ENCODE data around the gene PTPRJ. TPM values are rescaled to one million over a fixed set of nuclear protein-coding genes. Genes with fewer than 3 reads are reported as not detected.

Gene PTPRJ
- total and polyA plus RNA-seq, 2 donors (not counting 3 experiments of a cell fraction or from before 2014, with no cell fraction given), result 3.1 to 7.7 TPM

- dilution Hi-C loops (cut with MboI; ENCODE audit: extremely low pct_ligation_motif_present, low sequenced_read_pairs), result no loop called here
- FAIRE-seq (no peak), DNase-seq (ENCODE audit: low read depth, low spot score) (peak; percentile 19)
- ChIA-PET CTCF (interaction anchor here (0.8 to 1.4 kb wide), 3 partner anchors 18 to 57 kb away, joined by 3 read pairs; no protein-coding TSS in a partner anchor), POLR2A (no interaction called here)
- H3K27me3 ChIP-seq (ENCODE audit: control insufficient read depth in 2 of 2, insufficient read depth in 2 of 2, low read length in 2 of 2), result no peaks in the 10 kb centered on the region
- no peak overlapping the region for H3K27ac ChIP-seq (ENCODE audit: insufficient read depth, low read depth, low read length)
- H2AFZ ChIP-seq (ENCODE audit: low read depth, low read length), result no peak overlapping the region
- H3K4me3 ChIP-seq (replicated peaks in 1 of 3; ENCODE audit: insufficient read depth in 1 of 3, low read depth in 1 of 3, low read length in 3 of 3), result no peak overlapping the region
- no peaks in the 10 kb centered on the region for H3K9me1 ChIP-seq (replicated peaks; ENCODE audit: control insufficient read depth, extremely low read depth, insufficient read depth, low read length)
- intact Hi-C loops (cut with micrococcal nuclease), result no loop called here
- TF ChIP-seq POLR2A (IDR thresholded peaks at IDR 0.05; ENCODE audit: low read depth, low read length), result no peak
- TF ChIP-seq FOS (IDR thresholded peaks at IDR 0.05; ENCODE audit: borderline replicate concordance, insufficient read depth, low read length), result no peak
- TF ChIP-seq GATA2 (IDR thresholded peaks at IDR 0.05; ENCODE audit: insufficient read depth, insufficient read length, low read depth, low read length), result no peak
- no peak for TF ChIP-seq MAX (IDR thresholded peaks at IDR 0.05; ENCODE audit: insufficient read depth, insufficient read length)
- TF ChIP-seq CTCF (IDR thresholded peaks at IDR 0.05; ENCODE audit: extremely low read depth in 1 of 2, insufficient read depth in 1 of 2, low read depth in 1 of 2, low read length in 2 of 2), result no peak
- TF ChIP-seq MYC (IDR thresholded peaks at IDR 0.05; ENCODE audit: low read depth, low read length), result no peak
- H4K20me1 ChIP-seq (replicated peaks; ENCODE audit: control insufficient read depth, extremely low read depth, insufficient read depth, low read length), result no peaks in the 10 kb centered on the region
- H3K9me3 ChIP-seq (replicated peaks; ENCODE audit: control insufficient read depth, insufficient read depth, low read length), result no peaks in the 10 kb centered on the region
- BruUV-seq (replicated peaks), result no TSS peak
- no peak overlapping the region for H3K4me2 ChIP-seq (ENCODE audit: insufficient read depth, low read length)
- no peaks in the 10 kb centered on the region for H3K79me2 ChIP-seq (ENCODE audit: control insufficient read depth, insufficient read depth, low read length)
- H3K9ac ChIP-seq (replicated peaks; ENCODE audit: extremely low read depth, insufficient read depth, low read length), result no peak overlapping the region
- H3K4me1 ChIP-seq (ENCODE audit: control insufficient read depth, extremely low read depth, insufficient read depth, low read length), result no peaks in the 10 kb centered on the region
- no peaks in the 10 kb centered on the region for H3K36me3 ChIP-seq (ENCODE audit: control insufficient read depth in 2 of 2, extremely low read depth in 1 of 2, insufficient read depth in 2 of 2, low read length in 2 of 2)
These were observed 72.1 kb downstream of the PTPRJ start for GRCh38 chr11:48052183-48053044.

Measured in endothelial cell of umbilical vein (primary cell).